GM23248 (cell line): ENCODE results near the gene HMOX1. TPM values are rescaled to one million over a fixed set of nuclear protein-coding genes. Genes with fewer than 3 reads are reported as not detected.

Experiments
- DNase-seq: peaks from one replicate; pipeline ENCODE4 v3.0.0-alpha.2; 2015
- H2AFZ ChIP-seq: fragments of 200-600 bp; sonication (generic); 2 replicates; pipeline ENCODE4 v1.6.1; 2016; ENCODE audit warnings: antibody characterized with exemption
- H3F3A ChIP-seq: fragments of 200-600 bp; sonication (generic); 2 replicates; pipeline ENCODE4 v1.6.1; 2016; ENCODE audit warnings: mild to moderate bottlenecking, antibody characterized with exemption, mixed run types; ENCODE audit not compliant: insufficient read depth
- H3K27ac ChIP-seq: fragments of 200-600 bp; sonication (generic); 2 replicates; pipeline ENCODE4 v1.5.1; 2016; ENCODE audit warnings: mild to moderate bottlenecking
- H3K27me3 ChIP-seq: fragments of 200-600 bp; sonication (generic); replicated peaks from 2 replicates; pipeline ENCODE4 v1.6.1; 2016; ENCODE audit warnings: mild to moderate bottlenecking; ENCODE audit not compliant: insufficient read depth
- H3K36me3 ChIP-seq: fragments of 200-600 bp; sonication (generic); 2 replicates; pipeline ENCODE4 v1.6.1; 2016; ENCODE audit warnings: low read depth, mild to moderate bottlenecking
- H3K4me1 ChIP-seq: fragments of 200-600 bp; sonication (generic); 2 replicates; pipeline ENCODE4 v1.6.1; 2016; ENCODE audit warnings: mild to moderate bottlenecking; ENCODE audit not compliant: insufficient read depth
- H3K4me2 ChIP-seq: fragments of 200-600 bp; sonication (generic); one replicate; pipeline ENCODE4 v1.6.1; 2016; ENCODE audit warnings: mild to moderate bottlenecking; ENCODE audit not compliant: unreplicated experiment
- H3K4me3 ChIP-seq: fragments of 200-600 bp; sonication (generic); 2 replicates; pipeline ENCODE4 v1.5.1; 2016; ENCODE audit warnings: mild to moderate bottlenecking
- H3K79me2 ChIP-seq: fragments of 200-600 bp; sonication (generic); 2 replicates; pipeline ENCODE4 v1.6.1; 2016; ENCODE audit warnings: mild to moderate bottlenecking; ENCODE audit not compliant: insufficient read depth
- H3K9ac ChIP-seq: fragments of 200-600 bp; sonication (generic); 2 replicates; pipeline ENCODE4 v1.6.1; 2016; ENCODE audit warnings: mild to moderate bottlenecking
- H3K9me2 ChIP-seq: fragments of 200-600 bp; sonication (generic); 2 replicates; pipeline ENCODE4 v1.6.1; 2016; ENCODE audit warnings: mixed run types, mild to moderate bottlenecking, moderate library complexity; ENCODE audit not compliant: insufficient read depth
- H3K9me3 ChIP-seq: fragments of 200-600 bp; sonication (generic); one replicate; pipeline ENCODE4 v1.6.1; 2017; ENCODE audit warnings: low read depth
- H4K20me1 ChIP-seq: fragments of 200-600 bp; sonication (generic); 2 replicates; pipeline ENCODE4 v1.6.0; 2016; ENCODE audit not compliant: insufficient read depth
- EZH2 ChIP-seq: fragments of 200-600 bp; sonication (generic); IDR thresholded peaks from 2 replicates; pipeline ENCODE4 v1.6.1; 2018; ENCODE audit warnings: antibody characterized with exemption, mild to moderate bottlenecking; ENCODE audit not compliant: insufficient read depth, poor library complexity, severe bottlenecking
- EZH2phosphoT487 ChIP-seq: fragments of 200-600 bp; sonication (generic); IDR thresholded peaks from 2 replicates; pipeline ENCODE4 v1.6.1; 2018; ENCODE audit warnings: antibody characterized with exemption, moderate library complexity, mild to moderate bottlenecking, low read depth; ENCODE audit not compliant: insufficient read depth
- WGBS, 2 experiments: methylation state at CpG; one replicate each; pipeline ENCODE4 v1.1.6; 2015 to 2017; ENCODE audit warnings: low lambda C conversion rate in 2 of 2, low coverage in 1 of 2; ENCODE audit errors: missing lambda C conversion rate in 2 of 2; 5-methylcytosine and 5-hydroxymethylcytosine counted together
- in situ Hi-C: fragments of 300-500 bp; cut with MboI; formaldehyde crosslinking; loops from 2 replicates; pipeline ENCODE4 v1.15.0; 2020
- polyA plus RNA-seq: library from polyadenylated mRNA; unstranded; fragments of >200 nt; fragmentation: Nextera tagmentation; extraction: Ambion mirVana; gene quantifications from 2 replicates; pipeline ENCODE4 v1.2.1, GENCODE V29; 2016
- total RNA-seq: library from RNA; depleted of rRNA; stranded (reverse); fragments of >200 nt; shearing (Covaris generic); gene quantifications from 2 replicates; pipeline ENCODE4 v1.2.3, GENCODE V29; 2014

Gene HMOX1
- total and polyA plus RNA-seq, 2 experiments from 2014 or later = 44.3 to 82.9 TPM

DNA sequence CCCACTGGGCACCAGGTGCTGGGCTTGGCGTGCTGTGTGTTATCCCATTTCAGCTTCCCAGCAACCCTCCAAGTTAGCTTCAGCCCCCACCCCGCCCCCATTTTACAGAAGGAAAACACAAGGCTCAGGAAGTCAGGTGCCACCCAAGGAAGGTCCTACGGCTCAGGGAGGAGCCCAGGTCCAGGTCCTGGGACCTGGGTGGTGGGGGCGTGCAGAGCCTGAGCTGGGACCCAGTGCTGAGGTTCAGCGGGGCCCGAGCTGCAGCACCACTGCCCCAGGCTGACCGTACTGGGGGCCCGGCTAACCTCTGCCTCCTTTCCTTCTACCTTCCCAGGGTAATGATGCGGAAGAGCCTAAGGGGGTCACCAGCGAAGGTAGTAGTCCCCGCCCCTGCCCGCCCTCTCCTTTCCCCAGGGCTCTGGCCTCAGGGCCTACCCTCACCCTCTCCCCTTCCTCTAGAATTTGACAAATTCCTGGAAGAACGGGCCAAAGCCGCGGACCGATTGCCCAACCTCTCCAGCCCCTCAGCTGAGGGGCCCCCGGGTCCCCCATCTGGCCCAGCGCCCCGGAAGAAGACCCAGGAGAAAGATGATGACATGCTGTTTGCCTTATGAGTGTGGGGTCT lies 34.2 kb upstream of the HMOX1 start:
- H3K9ac ChIP-seq = no peak overlapping the region
- no peaks in the 10 kb centered on the region for H3K27me3 ChIP-seq
- H3K9me3 ChIP-seq = no peaks in the 10 kb centered on the region
- peaks cover 4% of the 10 kb centered on the region; the same call in 1 of the 2 replicates for H3K36me3 ChIP-seq
- H3K4me2 ChIP-seq = no peak overlapping the region
- no peak for TF ChIP-seq EZH2phosphoT487
- no peak for TF ChIP-seq EZH2
- peaks cover 14% of the 10 kb centered on the region for H3K4me1 ChIP-seq
- H3K79me2 ChIP-seq = no peaks in the 10 kb centered on the region
- no peaks in the 10 kb centered on the region for H3K9me2 ChIP-seq
- no peak overlapping the region for H3K4me3 ChIP-seq
- peaks cover 6% of the 10 kb centered on the region; the same call in 1 of the 2 replicates for H3F3A ChIP-seq
- no peaks in the 10 kb centered on the region for H4K20me1 ChIP-seq
- H2AFZ ChIP-seq = no peak overlapping the region
- no peak for DNase-seq
- in situ Hi-C loops = no loop called here
- 86 to 92% methylated on average over 9 to 19 of the region's 19 CpGs for WGBS, 2 experiments
- H3K27ac ChIP-seq = no peak overlapping the region

DNA sequence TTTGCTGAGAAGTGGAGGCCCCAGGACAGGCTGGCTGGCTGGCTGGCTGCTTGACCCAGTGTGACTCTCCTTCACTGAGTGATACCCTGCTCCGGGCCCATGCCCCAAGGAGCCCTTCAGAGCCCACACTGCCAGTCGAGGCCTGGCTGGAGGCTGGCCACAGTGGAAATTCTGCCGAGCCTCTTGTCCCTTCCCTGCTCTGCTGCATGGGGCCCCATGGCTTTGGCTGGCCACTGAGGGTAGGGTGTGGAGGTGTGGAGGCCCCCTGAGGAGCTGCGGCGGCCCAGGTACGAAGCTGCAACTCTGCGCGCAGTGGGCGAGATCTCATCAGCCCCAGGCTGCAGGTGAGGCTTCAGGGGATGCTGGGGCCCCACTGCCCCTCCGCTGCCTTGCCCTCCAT lies 33.4 kb upstream of the HMOX1 start:
- 90 to 92% methylated on average over 10 of the region's 10 CpGs for WGBS, 2 experiments
- Histone ChIP-seq H3K27me3 (no peaks in the 10 kb centered on the region), H3K4me1 (peaks cover 15% of the 10 kb centered on the region), H3K79me2 (no peaks in the 10 kb centered on the region), H3K4me3 (no peak overlapping the region), H3K9me2 (no peaks in the 10 kb centered on the region), H3F3A (peaks cover 6% of the 10 kb centered on the region; the same call in 1 of the 2 replicates), H3K9ac (no peak overlapping the region), H2AFZ (no peak overlapping the region), H3K36me3 (peaks cover 4% of the 10 kb centered on the region; the same call in 1 of the 2 replicates), H3K9me3 (no peaks in the 10 kb centered on the region), H3K4me2 (no peak overlapping the region), H4K20me1 (no peaks in the 10 kb centered on the region), H3K27ac (no peak overlapping the region)
- in situ Hi-C loops = no loop called here
- DNase-seq = no peak
- no peak for TF ChIP-seq EZH2
- TF ChIP-seq EZH2phosphoT487 = no peak

DNA sequence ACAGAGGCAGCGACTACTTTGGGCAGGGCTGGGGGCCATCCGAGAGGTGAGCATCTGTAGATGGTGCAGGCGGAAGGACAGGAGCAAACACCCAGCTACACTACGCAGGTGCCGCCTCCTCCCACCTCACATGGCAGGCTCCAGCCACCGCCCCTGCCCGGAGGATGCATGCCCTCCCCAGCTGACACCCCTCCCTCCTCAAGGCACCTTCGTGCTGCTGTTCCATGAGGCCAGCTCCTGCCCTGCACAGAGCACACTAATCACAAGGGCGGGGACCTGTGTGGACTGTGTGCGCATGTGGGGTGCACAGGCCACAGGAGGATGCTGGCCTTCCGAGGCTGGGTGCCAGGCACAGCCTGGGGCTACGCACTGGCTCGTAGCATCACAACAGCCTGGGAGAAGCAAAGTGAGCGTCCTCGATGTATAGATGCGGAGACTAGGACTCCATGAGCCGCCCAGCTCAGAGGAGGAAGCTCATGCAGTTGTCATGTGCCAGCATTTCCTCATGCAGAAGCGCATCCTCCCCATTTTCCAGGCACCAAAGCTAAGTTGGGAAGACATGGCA lies 32.8 kb upstream of the HMOX1 start:
- Histone ChIP-seq H3K79me2 (no peaks in the 10 kb centered on the region), H3K4me1 (peaks cover 15% of the 10 kb centered on the region), H3K9ac (no peak overlapping the region), H3K9me3 (no peaks in the 10 kb centered on the region), H3F3A (peaks cover 6% of the 10 kb centered on the region; the same call in 1 of the 2 replicates), H4K20me1 (no peaks in the 10 kb centered on the region), H2AFZ (no peak overlapping the region), H3K9me2 (no peaks in the 10 kb centered on the region), H3K27ac (no peak overlapping the region), H3K4me3 (no peak overlapping the region), H3K4me2 (no peak overlapping the region), H3K36me3 (peaks cover 4% of the 10 kb centered on the region; the same call in 1 of the 2 replicates), H3K27me3 (no peaks in the 10 kb centered on the region)
- DNase-seq = no peak
- whole genome bisulfite sequencing, 2 experiments = 91 to 94% methylated on average over 16 of the region's 18 CpGs
- in situ Hi-C loops = no loop called here
- TF ChIP-seq EZH2phosphoT487 (no peak), EZH2 (no peak)

DNA sequence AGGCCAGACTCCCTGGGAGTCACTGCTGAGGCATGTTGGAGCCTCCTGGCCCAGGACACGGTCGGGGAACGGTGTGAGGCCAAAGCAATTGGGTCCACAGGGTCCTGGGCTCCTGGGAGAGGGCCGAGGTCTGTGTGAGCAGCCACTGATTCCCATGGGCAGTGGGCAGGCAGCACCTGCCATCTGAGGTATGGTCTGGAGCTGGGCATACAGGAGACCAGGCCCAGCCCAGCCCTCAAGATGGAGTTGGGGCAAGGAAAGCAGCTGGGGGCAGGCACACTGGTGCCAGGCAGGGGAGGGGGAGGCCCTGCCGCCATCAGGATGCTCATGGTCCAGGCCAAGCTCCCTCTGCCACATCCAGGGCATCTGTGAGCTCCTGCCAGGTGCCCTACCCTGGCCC lies 32.2 kb upstream of the HMOX1 start:
- no peak overlapping the region for H2AFZ ChIP-seq
- no peak overlapping the region for H3K27ac ChIP-seq
- no peak overlapping the region for H3K9ac ChIP-seq
- H4K20me1 ChIP-seq = no peaks in the 10 kb centered on the region
- H3K9me3 ChIP-seq = no peaks in the 10 kb centered on the region
- 92 to 95% methylated on average over 5 of the region's 5 CpGs for WGBS, 2 experiments
- DNase-seq = no peak
- no peaks in the 10 kb centered on the region for H3K9me2 ChIP-seq
- H3K36me3 ChIP-seq = no peaks in the 10 kb centered on the region; the same call in 1 of the 2 replicates
- no peak for TF ChIP-seq EZH2phosphoT487
- no peak for TF ChIP-seq EZH2
- H3F3A ChIP-seq = peaks cover 6% of the 10 kb centered on the region; the same call in 1 of the 2 replicates
- no peak overlapping the region for H3K4me2 ChIP-seq
- H3K4me3 ChIP-seq = no peak overlapping the region
- H3K79me2 ChIP-seq = no peaks in the 10 kb centered on the region
- H3K27me3 ChIP-seq = no peaks in the 10 kb centered on the region
- in situ Hi-C loops = no loop called here
- H3K4me1 ChIP-seq = peaks cover 15% of the 10 kb centered on the region
